Activated naive CD4-positive, alpha-beta T cell treated with anti-CD3 and anti-CD28 coated beads, Interleukin-2, amount 50 U/mL, for 16 hours (primary cell): Measurements from ENCODE around the gene NOC3L.
"Not testable (repeated sequence)": the region's sequence is repeated elsewhere in the genome, so short reads cannot be mapped to it uniquely, and the experiment has no call there.

Experiments
- DNase-seq: peaks from one replicate; pipeline ENCODE4 v3.0.0-alpha.2; 2020

Gene NOC3L, protein sequence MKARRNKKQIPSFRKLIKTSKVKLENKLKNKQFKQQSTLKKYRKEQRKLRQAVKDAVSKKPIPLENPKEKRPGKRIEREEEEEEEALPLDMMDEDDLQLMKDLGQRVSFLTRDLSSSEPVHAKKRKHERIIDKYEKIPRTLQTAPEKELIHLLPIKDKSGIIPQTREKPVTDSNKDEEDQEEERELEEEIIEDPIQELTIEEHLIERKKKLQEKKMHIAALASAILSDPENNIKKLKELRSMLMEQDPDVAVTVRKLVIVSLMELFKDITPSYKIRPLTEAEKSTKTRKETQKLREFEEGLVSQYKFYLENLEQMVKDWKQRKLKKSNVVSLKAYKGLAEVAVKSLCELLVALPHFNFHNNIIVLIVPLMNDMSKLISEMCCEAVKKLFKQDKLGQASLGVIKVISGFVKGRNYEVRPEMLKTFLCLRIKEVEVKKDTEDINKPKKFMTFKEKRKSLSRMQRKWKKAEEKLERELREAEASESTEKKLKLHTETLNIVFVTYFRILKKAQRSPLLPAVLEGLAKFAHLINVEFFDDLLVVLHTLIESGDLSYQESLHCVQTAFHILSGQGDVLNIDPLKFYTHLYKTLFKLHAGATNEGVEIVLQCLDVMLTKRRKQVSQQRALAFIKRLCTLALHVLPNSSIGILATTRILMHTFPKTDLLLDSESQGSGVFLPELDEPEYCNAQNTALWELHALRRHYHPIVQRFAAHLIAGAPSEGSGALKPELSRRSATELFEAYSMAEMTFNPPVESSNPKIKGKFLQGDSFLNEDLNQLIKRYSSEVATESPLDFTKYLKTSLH

DNA sequence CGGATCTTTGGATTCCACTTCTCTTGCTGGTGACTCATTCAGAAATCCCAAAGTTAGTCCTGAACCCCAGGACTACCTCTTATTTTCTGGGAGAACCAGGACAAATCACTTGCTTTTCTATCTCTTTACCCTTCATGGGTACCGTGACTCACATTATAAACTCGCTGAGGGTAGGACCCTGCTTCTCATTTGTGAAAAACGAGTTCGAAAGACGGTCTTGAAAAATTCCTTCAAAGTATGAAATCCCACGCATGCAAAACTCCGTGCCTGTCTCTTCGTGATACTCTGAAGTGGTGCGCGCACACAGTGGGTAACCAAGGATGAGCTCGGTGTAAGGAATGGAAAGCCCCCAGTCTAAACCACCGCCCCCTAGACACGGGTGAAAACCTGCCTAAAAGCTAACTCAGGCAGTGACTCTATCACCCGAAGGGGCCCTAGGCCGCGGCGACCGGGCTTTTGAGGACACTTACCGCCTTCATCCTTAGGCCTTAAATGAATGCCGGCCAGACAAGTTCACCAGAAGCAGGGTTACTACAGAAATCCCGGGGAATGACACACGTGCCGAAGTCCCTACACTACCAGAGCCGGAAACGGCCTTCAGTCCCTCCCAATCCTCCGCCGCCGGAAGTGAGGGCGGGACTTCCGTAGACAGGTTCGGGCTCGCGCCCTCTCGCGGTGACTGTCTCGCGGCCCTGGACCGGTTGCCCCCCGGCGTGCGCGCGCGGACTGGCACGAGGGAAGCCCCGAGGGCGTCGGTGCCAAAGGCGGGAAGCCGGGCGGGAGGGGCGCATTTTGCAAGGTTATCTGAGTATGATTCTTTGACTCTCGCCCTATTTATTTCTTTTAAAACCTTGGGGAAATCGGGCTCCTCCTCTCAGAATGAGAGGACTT, at the start of gene NOC3L:
Gene NOC3L, minus strand, starts transcription at position 580 of the 891 bp plus-strand sequence. Its CDS starts 101 bp downstream, at position 479.
- DNase-seq = peak; percentile 98

DNA sequence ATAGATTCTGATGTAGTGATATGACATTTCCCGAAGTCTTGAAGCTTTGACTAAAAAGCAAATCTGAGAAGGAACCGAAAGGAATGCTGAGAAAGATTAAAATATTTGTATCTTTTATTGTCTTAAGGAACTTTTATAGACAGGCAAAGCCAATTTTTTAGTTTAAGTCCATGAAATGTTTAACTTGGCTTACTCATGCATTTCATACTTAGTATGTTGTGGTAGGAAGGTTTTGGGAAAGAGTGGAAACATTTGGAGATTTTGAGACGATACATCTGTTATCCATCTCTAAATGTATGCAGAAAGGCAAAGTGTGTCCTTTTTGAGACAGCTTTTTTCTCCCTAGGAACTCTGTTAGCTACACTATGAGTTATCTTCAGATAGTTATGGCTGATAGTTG, 49.7 kb upstream of the NOC3L start:
- no peak for DNase-seq

DNA sequence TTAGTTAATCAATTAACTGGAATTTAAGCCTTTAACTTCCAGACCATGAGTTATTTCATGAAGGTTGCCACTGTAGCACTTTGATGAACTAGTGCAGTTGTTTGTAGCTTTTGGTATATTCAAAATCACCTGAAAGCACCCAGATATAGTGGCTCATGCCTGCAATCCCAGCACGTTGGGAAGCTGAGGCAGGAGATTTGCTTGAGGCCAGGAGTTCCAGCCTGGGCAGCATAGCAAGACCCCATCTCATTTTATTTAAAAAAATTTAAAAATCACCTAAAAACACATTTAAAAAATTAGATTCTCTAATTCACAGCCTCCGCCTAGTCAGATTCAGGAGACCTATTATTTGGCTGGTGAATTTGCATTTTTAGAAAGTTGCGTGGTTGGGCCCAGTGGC, 48.6 kb upstream of the NOC3L start:
- DNase-seq = no peak

DNA sequence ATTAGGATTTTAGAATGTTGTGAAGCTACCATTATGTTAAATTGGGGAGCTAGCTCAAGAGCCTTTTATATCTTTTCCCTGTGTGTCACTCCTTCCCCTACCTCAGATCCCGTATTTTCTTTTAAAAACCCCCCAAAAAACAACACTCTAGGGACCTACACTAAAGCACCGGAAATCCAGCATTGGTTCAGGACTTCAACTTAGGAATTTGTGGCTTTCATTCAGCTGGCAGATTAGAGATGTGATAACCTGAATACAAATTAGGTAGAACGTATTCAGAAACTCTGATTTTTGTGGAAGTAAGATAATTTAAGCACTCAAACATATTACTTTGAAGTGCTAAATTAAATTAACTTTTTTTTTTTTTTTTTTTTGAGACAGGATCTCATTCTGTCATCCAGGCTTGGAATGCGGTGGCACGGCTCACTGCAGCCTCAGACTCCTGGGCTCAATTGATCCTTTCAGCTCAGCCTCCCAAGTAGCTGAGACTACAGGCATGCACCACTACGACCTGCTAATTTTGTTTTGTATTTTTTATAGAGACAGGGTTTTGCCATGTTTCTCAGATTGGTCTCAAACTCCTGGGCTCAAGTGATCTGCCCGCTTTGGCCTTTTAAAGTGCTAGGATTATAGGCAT, 46.4 kb upstream of the NOC3L start:
- DNase-seq = no peak

DNA sequence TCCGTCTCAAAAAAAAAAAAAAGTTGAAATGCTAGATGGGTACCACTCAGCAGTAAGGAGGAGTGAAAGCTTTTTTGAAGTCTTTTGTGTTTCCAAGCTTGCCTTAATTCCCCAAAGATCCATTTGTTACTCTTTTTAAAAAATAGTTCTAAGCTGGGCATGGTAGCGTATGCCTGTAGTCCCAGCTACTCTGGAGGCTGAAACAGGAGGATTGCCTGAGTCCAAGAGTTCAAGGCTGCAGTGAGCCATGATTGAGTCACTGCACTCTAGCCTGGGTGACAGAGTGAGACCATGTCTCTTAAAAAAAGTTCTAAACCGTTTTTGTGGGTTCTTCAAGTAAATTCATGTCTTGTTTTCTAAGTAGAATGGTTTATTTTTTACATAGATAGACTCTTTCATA, 44.9 kb upstream of the NOC3L start:
- no peak for DNase-seq

DNA sequence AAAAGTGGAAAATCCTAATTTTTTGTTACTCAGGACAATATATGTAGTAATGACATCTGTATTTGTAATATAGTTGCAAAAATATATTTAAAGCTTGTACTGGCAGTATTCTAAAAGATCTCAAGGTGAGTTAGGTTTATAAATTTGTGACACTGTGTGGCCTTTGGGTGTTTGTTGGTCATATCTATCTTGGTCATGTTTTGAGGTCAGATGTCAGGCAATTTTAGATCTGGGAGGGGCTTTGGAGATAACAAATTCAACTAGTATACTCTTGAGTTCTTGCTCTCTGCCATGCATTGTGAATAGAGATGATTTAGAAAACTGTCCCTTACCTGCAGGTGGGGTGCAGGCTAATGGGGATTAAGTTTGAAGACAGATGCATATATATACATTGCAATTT, 42.7 kb upstream of the NOC3L start:
- no peak for DNase-seq

DNA sequence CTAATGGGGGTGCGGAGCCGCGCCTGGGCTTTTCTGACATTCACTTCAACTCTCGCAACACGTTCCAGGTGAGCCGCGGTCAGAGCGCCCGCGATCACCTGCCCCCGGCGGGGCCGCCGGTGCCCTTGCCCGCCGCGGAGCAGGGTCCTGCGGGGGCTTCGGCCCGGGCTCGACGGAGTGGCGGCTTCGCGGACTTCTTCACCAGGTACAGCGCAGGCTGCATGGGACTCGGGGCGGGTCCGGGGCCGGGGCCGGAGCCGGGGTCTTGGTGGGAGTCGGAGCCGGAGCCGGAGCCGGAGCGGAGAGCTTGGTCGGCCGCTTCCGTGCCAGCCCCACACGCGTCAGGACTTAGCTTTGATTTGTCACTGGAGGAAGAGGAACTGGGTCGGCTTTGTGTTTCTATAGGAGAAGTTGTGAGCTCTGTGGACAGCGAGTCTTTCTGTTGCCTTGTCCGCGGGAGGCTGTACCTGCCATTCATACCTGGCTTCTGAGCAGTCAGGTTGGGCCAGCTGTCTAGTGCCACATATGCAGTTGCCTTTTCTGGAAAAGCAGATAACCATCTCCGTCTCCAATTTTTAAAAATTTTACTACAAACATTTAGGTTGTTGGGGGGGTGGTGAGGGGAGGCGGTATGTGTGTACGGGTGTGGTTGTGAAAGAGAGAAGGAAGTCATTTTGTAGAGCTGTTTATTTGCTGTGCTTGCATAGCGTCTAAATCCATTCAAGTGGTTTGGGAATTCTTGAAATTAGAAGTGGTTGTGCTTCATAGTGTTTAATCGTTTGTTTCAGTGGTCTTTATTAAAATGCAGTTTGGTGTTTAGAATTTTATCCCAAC, 40.9 kb upstream of the NOC3L start:
- no peak for DNase-seq

DNA sequence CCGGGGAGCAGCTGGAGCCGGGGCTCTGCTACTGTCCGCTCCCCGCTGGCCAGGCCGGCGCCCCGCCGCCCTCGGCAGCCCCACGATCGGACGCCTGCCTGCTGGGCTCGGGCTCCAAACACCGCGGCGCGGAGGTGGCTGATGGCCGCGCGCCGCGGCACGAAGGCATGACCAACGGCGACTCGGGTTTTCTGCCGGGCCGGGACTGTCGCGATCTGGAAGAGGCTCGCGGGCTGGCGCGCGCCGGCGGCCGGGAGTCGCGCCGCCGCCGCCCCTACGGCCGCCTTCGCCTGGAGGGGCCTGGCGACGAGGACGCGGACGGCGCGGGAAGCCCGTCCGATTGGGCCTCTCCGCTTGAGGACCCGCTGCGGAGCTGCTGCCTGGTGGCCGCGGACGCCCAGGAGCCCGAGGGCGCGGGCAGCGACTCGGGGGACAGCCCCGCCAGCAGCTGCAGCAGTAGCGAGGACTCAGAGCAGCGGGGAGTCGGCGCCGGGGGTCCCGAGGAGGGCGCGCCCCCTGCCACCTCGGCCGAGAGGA, 40.2 kb upstream of the NOC3L start:
- DNase-seq = peak; percentile 15

DNA sequence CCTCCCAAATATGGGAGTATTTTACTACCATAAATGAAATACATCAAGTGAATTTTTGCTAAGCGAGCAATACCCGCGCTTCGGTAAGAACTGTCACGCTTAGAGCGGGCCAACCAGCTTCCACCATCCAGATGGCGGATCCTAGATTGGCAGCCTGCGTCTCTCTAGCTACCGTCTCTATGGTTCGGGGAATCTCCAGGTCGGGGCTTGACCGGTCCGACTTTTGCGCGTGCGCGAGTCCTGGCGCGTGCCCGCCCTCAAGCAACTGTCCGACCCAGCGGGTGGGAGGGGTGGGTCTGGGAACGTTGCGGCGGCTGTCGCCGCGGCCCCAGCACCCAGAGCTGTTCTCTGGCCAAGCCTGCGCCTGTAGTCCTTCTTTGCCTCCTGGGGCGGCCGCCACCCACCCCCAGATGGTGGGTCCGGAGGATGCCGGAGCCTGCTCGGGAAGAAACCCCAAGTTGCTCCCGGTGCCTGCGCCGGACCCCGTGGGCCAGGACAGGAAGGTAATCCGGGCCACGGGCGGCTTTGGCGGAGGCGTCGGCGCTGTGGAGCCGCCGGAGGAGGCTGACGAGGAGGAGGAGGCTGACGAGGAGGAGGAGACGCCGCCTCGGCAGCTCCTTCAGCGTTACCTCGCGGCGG, 39.6 kb upstream of the NOC3L start, which contains the start of gene TBC1D12:
Gene TBC1D12, plus strand, starts transcription at position 338 of the 639 bp plus-strand sequence. Its CDS starts 73 bp downstream, at position 411.
- DNase-seq = peak; percentile 24

DNA sequence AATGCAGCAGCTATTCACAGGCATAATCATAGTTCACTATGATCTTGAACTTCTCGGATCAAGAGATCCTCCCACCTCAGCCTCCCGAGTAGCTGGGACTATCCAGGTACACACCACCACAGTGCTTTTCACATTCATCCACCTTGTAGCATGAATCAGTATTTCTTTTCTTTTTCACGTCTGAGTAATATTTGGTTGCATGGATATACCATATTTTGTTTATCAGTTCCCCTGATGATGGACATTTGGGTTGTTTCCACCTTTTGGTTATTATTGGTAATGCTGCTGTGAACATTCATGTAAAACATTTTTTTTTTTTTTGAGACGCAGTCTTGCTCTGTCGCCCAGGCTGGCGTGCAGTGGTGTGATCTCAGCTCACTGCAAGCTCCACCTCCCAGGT, 36.0 kb upstream of the NOC3L start:
- DNase-seq = no peak

DNA sequence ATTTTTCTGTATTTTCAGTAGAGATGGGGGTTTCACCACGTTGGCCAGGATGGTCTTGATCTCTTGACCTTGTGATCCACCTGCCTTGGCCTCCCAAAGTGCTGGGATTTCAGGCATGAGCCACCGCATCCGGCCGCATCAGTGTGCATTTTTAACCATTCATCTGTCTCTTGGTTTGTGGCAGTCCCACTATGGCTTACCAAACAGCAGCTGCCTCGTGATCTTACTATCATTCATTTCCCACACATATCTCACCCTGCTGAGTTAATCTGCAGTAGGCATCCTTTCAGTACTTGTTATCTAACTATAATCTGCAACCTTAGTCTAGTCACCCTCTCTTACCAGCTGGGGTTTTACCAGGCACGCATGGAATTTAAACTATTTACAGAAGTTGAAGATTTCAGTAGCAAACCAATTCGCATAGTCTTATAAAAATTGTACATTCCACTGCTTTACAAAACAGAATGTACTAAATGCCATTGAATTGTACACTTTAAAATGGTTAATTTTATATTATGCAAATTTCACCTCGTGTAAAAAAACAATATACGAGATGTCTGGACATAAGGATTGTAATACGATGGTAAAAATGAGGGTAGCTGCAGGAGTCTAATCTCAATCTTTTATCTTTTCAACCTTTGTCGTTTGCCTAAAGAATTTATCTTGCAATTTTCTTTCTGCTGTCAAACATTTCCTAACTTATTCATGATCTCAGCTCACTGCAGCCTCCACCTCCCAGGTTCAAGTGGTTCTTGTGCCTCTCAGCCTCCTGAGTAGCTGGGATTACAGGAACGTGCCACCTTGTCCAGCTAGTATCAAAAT, 35.0 kb upstream of the NOC3L start:
- no peak for DNase-seq

DNA sequence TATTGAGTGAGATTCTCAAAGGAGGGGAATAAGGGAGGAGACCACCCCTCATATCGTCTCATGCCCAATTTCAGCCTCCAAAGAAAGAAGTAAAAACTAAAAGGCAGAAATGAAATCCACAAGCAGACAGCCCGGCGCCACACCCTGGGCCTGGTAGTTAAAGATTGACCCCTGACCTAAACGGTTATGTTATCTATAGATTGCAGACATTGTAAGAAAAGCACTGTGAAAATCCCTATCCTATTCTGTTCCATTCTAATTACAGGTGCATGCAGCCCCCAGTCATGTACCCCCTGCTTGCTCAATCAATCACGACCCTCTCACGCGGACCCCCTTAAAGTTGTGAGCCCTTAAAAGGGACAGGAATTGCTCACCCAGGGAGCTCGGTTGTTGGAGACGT, 29.4 kb upstream of the NOC3L start:
- DNase-seq = not testable (repeated sequence)

DNA sequence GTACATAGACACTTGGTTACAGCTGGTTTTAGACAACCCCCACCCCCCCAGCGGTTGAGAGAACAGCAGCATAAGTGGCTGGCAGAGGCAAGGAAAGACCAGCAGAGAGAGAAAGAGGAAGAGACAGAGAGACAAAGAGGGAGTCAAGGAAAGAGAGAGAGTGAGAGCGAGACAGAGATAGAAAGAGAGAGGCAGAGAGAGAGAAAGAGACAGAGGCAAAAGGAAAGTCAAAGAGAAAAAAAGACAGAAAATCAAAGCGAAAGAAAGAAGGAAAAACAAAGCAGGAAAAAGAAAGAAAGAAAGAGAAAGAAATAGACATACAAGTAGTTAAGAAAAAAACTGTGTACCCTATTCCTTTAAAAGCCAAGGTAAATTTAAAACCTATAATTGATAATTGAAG, 23.0 kb upstream of the NOC3L start:
- not testable (repeated sequence) for DNase-seq

DNA sequence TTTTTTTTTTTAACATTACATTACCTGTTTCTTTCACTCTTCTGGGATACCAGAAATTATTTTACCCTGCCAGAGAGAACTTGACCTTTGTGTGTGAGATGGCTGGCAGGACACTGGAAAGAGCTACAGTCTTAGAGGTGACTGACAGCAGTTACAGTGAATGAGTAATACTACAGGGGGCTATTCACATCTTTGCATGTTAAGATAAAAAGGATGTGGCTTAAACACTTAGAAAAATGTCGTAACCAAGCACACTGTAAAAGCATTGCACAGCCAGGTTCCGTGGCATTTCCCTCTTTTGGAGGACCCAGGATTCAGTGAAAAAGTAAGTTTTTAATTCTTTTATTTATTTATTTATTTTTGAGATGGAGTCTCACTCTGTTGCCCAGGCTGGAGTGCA, 20.8 kb upstream of the NOC3L start:
- DNase-seq = no peak

DNA sequence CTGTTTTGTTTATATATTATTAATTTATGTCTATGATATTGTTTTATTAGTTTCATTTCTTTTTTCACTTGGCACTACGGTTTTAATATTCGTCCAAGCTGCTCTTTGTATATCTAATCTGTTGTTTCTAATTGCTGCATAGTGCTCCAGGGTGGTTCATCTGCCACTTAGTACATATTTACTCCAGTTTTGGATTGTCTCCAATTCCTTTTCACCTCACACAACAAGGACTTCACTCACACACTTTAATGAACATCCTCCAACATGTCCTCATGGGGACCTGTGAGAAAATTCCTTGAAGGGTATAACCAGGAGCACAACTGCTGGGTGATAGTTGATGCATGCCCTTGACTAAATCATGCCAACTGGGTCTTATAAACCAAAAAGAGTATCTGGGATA, 14.1 kb upstream of the NOC3L start:
- no peak for DNase-seq

DNA sequence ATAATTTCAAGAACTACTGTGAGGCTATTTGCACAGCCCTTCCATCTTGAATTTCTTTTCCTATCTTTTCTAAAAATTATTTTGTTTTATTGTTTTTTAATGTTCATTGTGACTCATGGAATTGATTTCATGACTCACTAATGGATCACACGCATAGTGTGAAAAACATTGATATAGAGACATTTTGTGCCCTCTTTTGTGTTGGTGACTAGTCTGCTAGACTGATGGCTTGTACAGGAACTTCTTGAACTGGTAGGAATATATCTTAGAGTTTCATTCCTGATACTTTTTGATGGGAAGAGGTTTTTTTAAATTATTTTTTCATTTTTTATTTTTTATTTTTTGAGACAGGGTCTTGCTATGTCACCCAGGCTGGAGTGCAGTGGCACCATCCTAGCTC, 12.6 kb upstream of the NOC3L start:
- no peak for DNase-seq

DNA sequence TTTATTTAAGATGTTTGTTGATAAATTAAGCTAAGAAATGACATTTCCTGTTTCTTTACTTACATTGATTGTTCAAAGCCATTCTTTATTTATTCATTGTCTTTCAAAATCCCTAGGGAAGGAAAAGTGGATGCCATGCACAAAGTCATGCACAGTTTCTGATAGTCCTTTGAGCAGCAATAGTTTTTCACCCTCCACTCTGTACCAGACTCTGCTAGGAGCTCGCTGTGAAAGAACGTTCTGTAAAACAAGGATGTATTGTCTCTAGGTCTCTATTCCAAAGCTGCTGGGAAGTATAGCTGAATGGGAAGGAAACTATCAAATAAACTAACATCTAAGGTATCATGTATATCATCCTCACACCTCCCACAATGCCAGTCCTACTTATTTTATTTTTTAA, 7.8 kb upstream of the NOC3L start:
- no peak for DNase-seq

DNA sequence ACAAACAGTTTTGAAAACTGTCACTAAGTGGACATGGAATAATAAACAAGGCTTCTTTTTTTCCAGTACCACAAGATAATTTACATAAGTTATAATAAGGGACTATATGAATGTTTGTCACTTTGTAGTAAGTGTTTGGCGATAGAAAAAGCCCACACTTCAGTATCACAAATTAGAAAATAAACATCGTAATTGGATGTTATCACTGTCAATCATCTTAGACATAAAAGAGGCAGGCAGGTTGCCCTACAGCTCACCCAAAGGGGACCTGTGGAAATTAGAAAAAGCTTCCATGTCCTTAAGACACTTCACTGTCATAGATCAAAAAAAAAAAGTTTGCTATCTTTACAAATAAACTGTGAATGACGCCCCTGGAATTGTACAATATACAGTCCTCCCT, 3.6 kb upstream of the NOC3L start:
- DNase-seq = no peak

DNA sequence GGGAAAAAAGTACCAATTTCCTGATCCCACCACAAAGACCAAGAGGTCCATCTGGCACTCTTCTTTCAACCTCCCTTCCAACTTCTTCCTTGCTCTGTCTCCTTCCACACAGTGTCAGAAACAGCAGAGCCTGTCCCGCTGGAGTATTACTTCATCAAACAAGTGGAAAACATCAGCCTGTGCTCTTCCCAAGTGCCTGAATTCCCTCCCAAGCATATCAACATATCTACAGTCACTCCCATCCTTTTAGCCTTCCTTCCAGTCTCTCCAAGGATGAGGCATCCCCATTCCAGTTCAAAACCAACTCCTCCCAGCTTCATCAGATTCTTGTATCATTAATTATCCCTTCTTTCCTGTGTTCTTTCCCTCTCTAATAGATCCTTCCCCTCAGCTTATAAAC, 1.7 kb upstream of the NOC3L start:
- DNase-seq = no peak

DNA sequence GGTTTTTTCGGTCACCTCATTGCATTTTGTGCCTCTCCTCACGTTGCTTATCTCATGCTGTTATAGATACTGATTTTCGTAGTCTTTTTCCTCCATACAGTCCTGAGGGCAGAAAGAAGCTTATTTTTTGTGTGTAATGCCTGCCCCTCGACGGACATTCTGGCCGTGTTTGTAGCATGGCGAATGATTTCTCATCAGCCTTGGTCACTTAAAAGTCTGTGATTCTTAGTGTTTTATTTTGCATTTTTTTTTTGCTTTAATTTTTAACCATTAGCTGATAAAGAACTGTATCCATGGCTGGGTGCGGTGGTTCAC, 469 bp upstream of the NOC3L start:
- no peak for DNase-seq
